ENCODE measurements around the gene MYO15B. TPM values are rescaled to one million over a fixed set of nuclear protein-coding genes. Genes with fewer than 3 reads are reported as not detected.
A peak's percentile ranks its signal among the peaks of the same experiment; 100 is the strongest.

The MYO15B gene
- total RNA-seq, 1 donor from 2014 or later, result 285 TPM

GRCh38 chr17:75650874-75651273, 63.3 kb downstream of the MYO15B start:
- Histone ChIP-seq H3K27ac (no peak overlapping the region), H3K4me1 (no peaks in the 10 kb centered on the region), H3K36me3 (peaks cover 24 to 45% of the 10 kb centered on the region in 2 donors), H3K4me3 (no peak overlapping the region), H3K9me3 (no peaks in the 10 kb centered on the region), H3K27me3 (no peaks in the 10 kb centered on the region)
- no peak for TF ChIP-seq CTCF (IDR thresholded peaks at IDR 0.05)
- intact Hi-C loops (cut with DNase I), result no loop called here
- no peak for DNase-seq (ENCODE audit: low spot score in 2 of 2)

- no peak for TF ChIP-seq CTCF (IDR thresholded peaks at IDR 0.05)
- Histone ChIP-seq H3K9me3 (no peaks in the 10 kb centered on the region), H3K27me3 (no peaks in the 10 kb centered on the region), H3K4me1 (no peaks in the 10 kb centered on the region), H3K27ac (no peak overlapping the region), H3K36me3 (peaks cover 30 to 50% of the 10 kb centered on the region in 2 donors), H3K4me3 (no peak overlapping the region)
- intact Hi-C loops (cut with DNase I), result no loop called here
- DNase-seq (ENCODE audit: low spot score in 2 of 2), result no peak
Observed at GRCh38 chr17:75652341-75652740, 64.7 kb downstream of the MYO15B start.

GRCh38 chr17:75652934-75653549, 65.4 kb downstream of the MYO15B start:
- Histone ChIP-seq H3K9me3 (no peaks in the 10 kb centered on the region), H3K27me3 (no peaks in the 10 kb centered on the region), H3K4me3 (no peak overlapping the region), H3K4me1 (no peaks in the 10 kb centered on the region), H3K36me3 (peaks cover 33 to 47% of the 10 kb centered on the region in 2 donors), H3K27ac (no peak overlapping the region)
- no peak for DNase-seq (ENCODE audit: low spot score in 2 of 2)
- intact Hi-C loops (cut with DNase I), result no loop called here
- peak; percentile 23 to 49 (median 30) for TF ChIP-seq CTCF (IDR thresholded peaks at IDR 0.05)

- no peak for TF ChIP-seq CTCF (IDR thresholded peaks at IDR 0.05)
- Histone ChIP-seq H3K4me1 (no peaks in the 10 kb centered on the region), H3K36me3 (peaks cover 35 to 44% of the 10 kb centered on the region in 2 donors)
Observed at GRCh38 chr17:75654176-75654575, 66.6 kb downstream of the MYO15B start.

GRCh38 chr17:75658237-75658636, 70.6 kb downstream of the MYO15B start:
- Histone ChIP-seq H3K27ac (no peak overlapping the region), H3K9me3 (no peaks in the 10 kb centered on the region), H3K36me3 (peaks cover 32 to 41% of the 10 kb centered on the region in 2 donors), H3K4me3 (no peak overlapping the region), H3K27me3 (no peaks in the 10 kb centered on the region), H3K4me1 (no peaks in the 10 kb centered on the region)
- intact Hi-C loops (cut with DNase I), result no loop called here
- DNase-seq (ENCODE audit: low spot score in 2 of 2), result no peak
- no peak for TF ChIP-seq CTCF (IDR thresholded peaks at IDR 0.05)

More at GRCh38 chr17:75654176-75654575, 66.6 kb downstream of the MYO15B start:
- Histone ChIP-seq H3K4me3 (no peak overlapping the region), H3K27me3 (no peaks in the 10 kb centered on the region), H3K9me3 (no peaks in the 10 kb centered on the region), H3K27ac (no peak overlapping the region)
- intact Hi-C loops (cut with DNase I), result no loop called here
- no peak for DNase-seq (ENCODE audit: low spot score in 2 of 2)
